ENCODE data around the gene LRTM2. TPM values are rescaled to one million over a fixed set of nuclear protein-coding genes. Genes with fewer than 3 reads are reported as not detected.

Gene LRTM2
- polyA plus RNA-seq, 3 donors from 2014 or later: not detected

- DNase-seq: no peak
- Mint-ChIP-seq H3K36me3 (no peaks in the 10 kb centered on the region), H3K9me3 (no peaks in the 10 kb centered on the region), H3K27ac (no peak overlapping the region), H3K27me3 (ENCODE audit: low read depth in 3 of 3) (peaks cover 1 to 6% (median 3%) of the 10 kb centered on the region in 3 donors), H3K4me3 (no peak overlapping the region), H3K4me1 (no peaks in the 10 kb centered on the region)
Measured at GRCh38 chr12:1832801-1833595, 12.6 kb downstream of the LRTM2 start.

GRCh38 chr12:1833596-1834028, 13.2 kb downstream of the LRTM2 start:
- DNase-seq: no peak
- H3K4me3 Mint-ChIP-seq: no peak overlapping the region
- H3K9me3 Mint-ChIP-seq: no peaks in the 10 kb centered on the region
- H3K36me3 Mint-ChIP-seq: no peaks in the 10 kb centered on the region
- H3K4me1 Mint-ChIP-seq: no peaks in the 10 kb centered on the region
- H3K27me3 Mint-ChIP-seq (ENCODE audit: low read depth in 3 of 3): peaks cover 1 to 10% (median 3%) of the 10 kb centered on the region in 3 donors
- no peak overlapping the region for H3K27ac Mint-ChIP-seq

- Mint-ChIP-seq H3K27ac (no peak overlapping the region), H3K4me1 (no peaks in the 10 kb centered on the region), H3K27me3 (ENCODE audit: low read depth in 3 of 3) (peaks cover 1 to 10% (median 3%) of the 10 kb centered on the region in 3 donors), H3K4me3 (no peak overlapping the region), H3K36me3 (no peaks in the 10 kb centered on the region), H3K9me3 (no peaks in the 10 kb centered on the region)
- DNase-seq: no peak
Measured at GRCh38 chr12:1834186-1834925, 14.0 kb downstream of the LRTM2 start.

GRCh38 chr12:1835211-1836131, 15.1 kb downstream of the LRTM2 start:
- Mint-ChIP-seq H3K36me3 (no peaks in the 10 kb centered on the region), H3K4me1 (no peaks in the 10 kb centered on the region), H3K9me3 (no peaks in the 10 kb centered on the region), H3K4me3 (no peak overlapping the region), H3K27me3 (ENCODE audit: low read depth in 3 of 3) (peaks cover 1 to 9% (median 2%) of the 10 kb centered on the region in 3 donors), H3K27ac (no peak overlapping the region)
- no peak for DNase-seq

DNA sequence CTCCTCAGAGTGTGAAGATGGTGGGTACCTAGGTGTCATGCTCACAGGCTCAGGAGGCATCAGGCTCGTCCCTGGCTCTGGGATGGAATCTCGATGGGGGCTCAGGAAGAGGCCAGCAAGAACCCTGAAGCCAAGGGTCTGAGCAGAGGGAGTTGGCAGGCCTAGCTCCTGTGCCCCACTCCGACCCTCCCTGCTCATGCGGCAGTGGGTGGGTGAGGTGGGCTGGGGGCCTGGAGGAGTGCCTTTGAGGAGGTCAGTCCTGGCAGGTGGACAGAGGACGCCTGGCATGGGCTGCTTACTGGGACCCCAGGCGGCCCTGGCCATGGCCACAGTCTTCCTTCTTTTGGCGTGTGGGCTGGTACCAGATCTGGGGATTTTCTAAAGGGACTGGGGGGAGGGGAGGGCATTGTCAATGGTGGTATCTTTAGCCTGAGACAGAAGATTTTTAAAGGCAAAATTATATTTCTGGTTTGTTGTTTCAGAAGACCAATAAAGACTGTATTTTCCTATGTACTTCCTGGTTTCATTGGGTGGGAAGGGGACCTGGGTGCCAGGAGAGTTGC, 16.0 kb downstream of the LRTM2 start:
- Mint-ChIP-seq H3K4me1 (no peaks in the 10 kb centered on the region), H3K36me3 (no peaks in the 10 kb centered on the region), H3K27me3 (ENCODE audit: low read depth in 3 of 3) (peaks cover 0 to 10% (median 1%) of the 10 kb centered on the region in 3 donors), H3K4me3 (no peak overlapping the region), H3K27ac (no peak overlapping the region), H3K9me3 (no peaks in the 10 kb centered on the region)
- DNase-seq: no peak

DNA sequence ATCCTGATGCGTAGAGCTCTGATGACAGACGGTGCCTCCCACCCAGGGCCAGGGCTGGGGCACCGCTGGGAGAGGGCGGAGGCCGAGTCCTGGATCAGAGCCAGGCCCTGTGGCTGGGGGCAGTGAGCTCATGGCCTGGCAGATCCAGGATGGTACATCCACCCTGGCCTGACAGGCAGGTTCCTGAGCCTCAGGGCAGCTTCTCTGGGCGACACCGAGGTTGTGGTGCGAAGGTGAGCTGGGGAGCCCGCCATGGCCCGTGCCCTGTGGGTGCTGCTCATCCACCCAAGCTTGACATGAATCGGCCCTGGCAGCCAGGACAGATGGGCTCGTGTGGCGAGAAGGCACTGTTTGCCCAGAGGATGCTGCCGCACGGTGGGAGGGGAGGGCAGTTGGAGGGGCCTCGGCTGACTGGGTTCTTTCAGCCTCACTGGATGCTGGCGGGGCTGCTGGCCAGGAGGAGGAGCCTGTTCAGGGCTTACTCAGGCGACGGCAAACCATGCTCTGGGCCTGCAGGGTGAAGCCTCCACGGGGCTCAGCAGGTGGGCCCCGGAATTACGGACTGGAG, 16.6 kb downstream of the LRTM2 start:
- H3K27ac Mint-ChIP-seq: no peak overlapping the region
- no peaks in the 10 kb centered on the region for H3K36me3 Mint-ChIP-seq
- no peaks in the 10 kb centered on the region for H3K4me1 Mint-ChIP-seq
- no peaks in the 10 kb centered on the region for H3K9me3 Mint-ChIP-seq
- no peak overlapping the region for H3K4me3 Mint-ChIP-seq
- no peak for DNase-seq
- H3K27me3 Mint-ChIP-seq (ENCODE audit: low read depth in 3 of 3): peaks cover 0 to 10% (median 1%) of the 10 kb centered on the region in 3 donors

GRCh38 chr12:1837541-1838204, 17.3 kb downstream of the LRTM2 start:
- no peaks in the 10 kb centered on the region for H3K36me3 Mint-ChIP-seq
- no peak for DNase-seq
- H3K27ac Mint-ChIP-seq: no peak overlapping the region
- no peak overlapping the region for H3K4me3 Mint-ChIP-seq
- no peaks in the 10 kb centered on the region for H3K4me1 Mint-ChIP-seq
- H3K9me3 Mint-ChIP-seq: no peaks in the 10 kb centered on the region
- H3K27me3 Mint-ChIP-seq (ENCODE audit: low read depth in 3 of 3): peaks cover 0 to 6% (median 1%) of the 10 kb centered on the region in 3 donors

GRCh38 chr12:1838205-1838993, 18.0 kb downstream of the LRTM2 start:
- H3K4me1 Mint-ChIP-seq: no peaks in the 10 kb centered on the region
- no peaks in the 10 kb centered on the region for H3K36me3 Mint-ChIP-seq
- H3K27me3 Mint-ChIP-seq (ENCODE audit: low read depth in 3 of 3): peaks cover 0 to 9% (median 1%) of the 10 kb centered on the region in 3 donors
- H3K27ac Mint-ChIP-seq: peak overlapping the region in 1 of 6 donors; percentile 53
- H3K9me3 Mint-ChIP-seq: no peaks in the 10 kb centered on the region
- DNase-seq: no peak
- no peak overlapping the region for H3K4me3 Mint-ChIP-seq

GRCh38 chr12:1838994-1839365, 18.6 kb downstream of the LRTM2 start:
- Mint-ChIP-seq H3K27ac (no peak overlapping the region), H3K36me3 (no peaks in the 10 kb centered on the region), H3K9me3 (no peaks in the 10 kb centered on the region), H3K4me3 (no peak overlapping the region), H3K4me1 (no peaks in the 10 kb centered on the region), H3K27me3 (ENCODE audit: low read depth in 3 of 3) (peaks cover 0 to 9% (median 1%) of the 10 kb centered on the region in 3 donors)
- DNase-seq: no peak

GRCh38 chr12:1839464-1839863, 19.1 kb downstream of the LRTM2 start:
- no peak for DNase-seq
- Mint-ChIP-seq H3K36me3 (no peaks in the 10 kb centered on the region), H3K4me3 (no peak overlapping the region), H3K27me3 (ENCODE audit: low read depth in 3 of 3) (peaks cover 0 to 9% (median 1%) of the 10 kb centered on the region in 3 donors), H3K9me3 (no peaks in the 10 kb centered on the region), H3K27ac (no peak overlapping the region), H3K4me1 (no peaks in the 10 kb centered on the region)

DNA sequence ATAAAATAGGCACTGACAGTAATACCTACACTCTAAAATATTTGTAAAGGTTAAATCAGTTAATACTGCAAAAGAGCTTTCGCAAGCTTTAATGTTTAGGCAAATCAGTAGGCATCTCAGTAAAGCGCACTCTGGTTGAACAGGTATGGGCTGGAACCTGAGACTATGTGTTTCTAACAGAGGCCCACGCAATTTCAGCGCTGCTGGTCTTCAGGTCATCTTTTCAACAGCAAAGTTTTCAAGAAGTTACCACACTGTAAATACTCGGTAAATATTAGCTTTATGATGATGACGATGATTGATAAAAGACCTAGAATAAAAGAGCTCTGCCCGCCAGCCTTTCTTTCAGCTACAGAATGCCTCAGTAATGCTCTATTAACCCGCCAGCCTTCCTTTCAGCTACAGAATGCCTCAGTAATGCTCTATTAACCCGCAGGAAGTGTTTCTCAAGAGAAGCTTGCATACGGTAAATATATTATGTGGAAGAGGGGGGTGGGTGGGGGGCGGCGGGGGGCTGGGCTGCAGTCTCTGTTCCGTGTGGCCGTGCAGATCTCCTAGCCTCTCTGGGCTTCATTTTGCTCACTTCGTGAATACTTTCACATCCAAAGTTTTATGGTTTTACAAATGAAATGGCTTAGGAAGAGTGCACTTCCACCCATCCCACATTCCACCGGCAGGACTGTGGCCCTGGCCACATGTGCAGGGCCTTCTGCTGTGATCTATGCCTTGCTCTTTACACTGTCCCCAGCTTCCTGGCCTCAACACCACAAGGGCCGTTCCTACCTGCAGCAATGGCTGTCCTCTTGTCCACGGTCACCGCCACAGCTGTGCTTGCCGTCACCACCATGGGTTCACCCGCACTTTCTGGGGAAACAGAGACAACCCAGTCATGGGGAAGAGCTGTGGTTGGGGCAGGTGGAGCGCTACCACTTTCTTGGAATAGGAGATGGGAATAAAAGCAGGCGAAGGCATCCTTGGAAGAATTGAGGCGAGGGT, 19.9 kb downstream of the LRTM2 start:
- no peak for DNase-seq
- H3K4me1 Mint-ChIP-seq: no peaks in the 10 kb centered on the region
- no peaks in the 10 kb centered on the region for H3K36me3 Mint-ChIP-seq
- no peaks in the 10 kb centered on the region for H3K9me3 Mint-ChIP-seq
- no peak overlapping the region for H3K4me3 Mint-ChIP-seq
- H3K27me3 Mint-ChIP-seq (ENCODE audit: low read depth in 3 of 3): peaks cover 0 to 9% (median 1%) of the 10 kb centered on the region in 3 donors
- no peak overlapping the region for H3K27ac Mint-ChIP-seq

All from immature natural killer cell (primary cell).